Neural cell (in vitro differentiated cells): ENCODE data around the gene KATNIP. TPM values are rescaled to one million over a fixed set of nuclear protein-coding genes. Genes with fewer than 3 reads are reported as not detected.

Source experiments
- H2AFZ ChIP-seq: fragments of 200-600, 300-800 bp; sonication (generic), shearing (Covaris generic); 2 replicates; pipeline ENCODE4 v1.6.0; 2014; ENCODE audit warnings: low read depth, mild to moderate bottlenecking, antibody characterized with exemption, low read length, moderate library complexity
- H3F3A ChIP-seq: fragments of 200-600 bp; shearing (Covaris generic); 2 replicates; pipeline ENCODE4 v1.6.1; 2016; ENCODE audit warnings: mild to moderate bottlenecking, moderate library complexity, mixed read lengths, antibody characterized with exemption, low read length; ENCODE audit not compliant: insufficient read depth, poor library complexity, severe bottlenecking
- H3K27ac ChIP-seq: fragments of 200-600, 300-800 bp; sonication (generic), shearing (Covaris generic); 2 replicates; pipeline ENCODE4 v1.5.1; 2014; ENCODE audit warnings: mild to moderate bottlenecking, low read length, moderate library complexity
- H3K27me3 ChIP-seq: fragments of 300-800, 200-600 bp; sonication (generic), shearing (Covaris generic); 2 replicates; pipeline ENCODE4 v1.6.0; 2014; ENCODE audit warnings: mild to moderate bottlenecking, low read depth, low read length, moderate library complexity; ENCODE audit not compliant: insufficient read depth
- H3K36me3 ChIP-seq: fragments of 300-800, 200-600 bp; sonication (generic), shearing (Covaris generic); 2 replicates; pipeline ENCODE4 v1.5.1; 2014; ENCODE audit warnings: mild to moderate bottlenecking, antibody characterized with exemption, low read length, moderate library complexity; ENCODE audit not compliant: insufficient read depth
- H3K4me2 ChIP-seq: fragments of 300-800, 200-600 bp; sonication (generic), shearing (Covaris generic); 2 replicates; pipeline ENCODE4 v1.6.0; 2014; ENCODE audit warnings: mild to moderate bottlenecking, low read length
- H3K4me3 ChIP-seq: fragments of 300-800, 200-600 bp; sonication (generic), shearing (Covaris generic); 2 replicates; pipeline ENCODE4 v1.5.1; 2014; ENCODE audit warnings: mild to moderate bottlenecking, low read length, moderate library complexity
- H3K79me2 ChIP-seq: fragments of 200-600 bp; shearing (Covaris generic); replicated peaks from 2 replicates; pipeline ENCODE4 v1.6.0; 2014; ENCODE audit warnings: mild to moderate bottlenecking, low read length, moderate library complexity; ENCODE audit not compliant: insufficient read depth
- H3K9ac ChIP-seq: fragments of 300-800, 200-600 bp; sonication (generic), shearing (Covaris generic); 2 replicates; pipeline ENCODE4 v1.6.1; 2016; ENCODE audit warnings: mild to moderate bottlenecking, low read length, mixed read lengths
- H3K9me2 ChIP-seq: fragments of 200-600 bp; shearing (Covaris generic); 2 replicates; pipeline ENCODE4 v1.6.1; 2016; ENCODE audit warnings: mild to moderate bottlenecking, low read length, mixed read lengths; ENCODE audit not compliant: insufficient read depth
- H3K9me3 ChIP-seq: fragments of 200-600, 300-800 bp; sonication (generic), shearing (Covaris generic); 2 replicates; pipeline ENCODE4 v1.6.1; 2016; ENCODE audit warnings: mild to moderate bottlenecking, mixed run types, low read length, moderate library complexity, mixed read lengths
- H4K20me1 ChIP-seq: fragments of 200-600 bp; shearing (Covaris generic); 2 replicates; pipeline ENCODE4 v1.6.1; 2016; ENCODE audit warnings: mild to moderate bottlenecking, mixed run types; ENCODE audit not compliant: insufficient read depth
- EP300 ChIP-seq: fragments of 450-650 bp; conservative IDR thresholded peaks from 2 replicates; pipeline ENCODE4 v1.6.1; 2014; ENCODE audit warnings: antibody characterized with exemption, mild to moderate bottlenecking, moderate library complexity; ENCODE audit not compliant: poor library complexity, severe bottlenecking
- EZH2 ChIP-seq: fragments of 200-600, 300-800 bp; shearing (Covaris generic), sonication (generic); IDR thresholded peaks from 2 replicates; pipeline ENCODE4 v1.6.1; 2014; ENCODE audit warnings: antibody characterized with exemption, low read length, borderline replicate concordance, mild to moderate bottlenecking; ENCODE audit not compliant: insufficient read depth, poor library complexity, severe bottlenecking
- MXI1 ChIP-seq: fragments of 450-650 bp; conservative IDR thresholded peaks from 2 replicates; pipeline ENCODE4 v1.6.1; 2014; ENCODE audit warnings: antibody characterized with exemption, mild to moderate bottlenecking; ENCODE audit not compliant: poor library complexity, severe bottlenecking
- POLR2AphosphoS5 ChIP-seq: IDR thresholded peaks from 2 replicates; pipeline ENCODE4 v1.6.1; 2012
- RAD21 ChIP-seq: fragments of 450-650 bp; conservative IDR thresholded peaks from 2 replicates; pipeline ENCODE4 v1.6.1; 2014; ENCODE audit warnings: antibody characterized with exemption, mild to moderate bottlenecking, moderate library complexity
- SMC3 ChIP-seq: fragments of 450-650 bp; conservative IDR thresholded peaks from 2 replicates; pipeline ENCODE4 v1.6.1; 2014; ENCODE audit warnings: antibody characterized with exemption, mild to moderate bottlenecking, moderate library complexity; ENCODE audit not compliant: poor library complexity
- TAF1 ChIP-seq: IDR thresholded peaks from 2 replicates; pipeline ENCODE4 v1.6.1; 2012; ENCODE audit warnings: low read depth
- polyA plus RNA-seq: library from polyadenylated mRNA; depleted of rRNA; stranded (reverse); fragments of >200 nt; gene quantifications from 2 replicates; pipeline ENCODE4 v1.2.3, GENCODE V29; 2014
- TF ChIP-seq, protein P1 (sequence below): IDR thresholded peaks from 2 replicates; pipeline ENCODE4 v1.6.1; 2012; ENCODE audit warnings: borderline replicate concordance
- TF ChIP-seq, protein P2 (sequence below): fragments of 450-650 bp; IDR thresholded peaks from 2 replicates; pipeline ENCODE4 v1.5.1; 2014; ENCODE audit warnings: antibody characterized with exemption, mild to moderate bottlenecking, moderate library complexity; ENCODE audit not compliant: poor library complexity, severe bottlenecking

Gene KATNIP
- polyA plus RNA-seq, 1 donor from 2014 or later: 6.4 TPM

DNA sequence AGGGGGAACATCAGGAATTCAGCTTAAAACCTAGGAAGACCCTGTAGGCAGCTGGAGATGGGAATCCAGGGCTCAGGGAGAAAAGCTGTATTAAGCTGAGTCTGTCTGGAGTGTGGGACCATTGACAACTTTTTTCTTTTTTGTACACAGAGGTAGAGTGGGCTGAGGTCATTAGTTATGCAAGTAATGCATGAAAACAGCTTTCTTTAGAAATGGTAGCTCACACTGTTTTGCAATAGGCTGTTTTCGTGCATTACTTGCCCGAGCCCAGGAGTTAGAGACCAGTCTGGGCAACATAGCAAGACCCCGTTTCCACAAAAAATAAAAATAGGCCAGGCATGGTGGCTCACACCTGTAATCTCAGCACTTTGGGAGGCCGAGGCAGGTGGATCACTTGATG lies 46.5 kb downstream of the KATNIP start:
- no peaks in the 10 kb centered on the region for H3F3A ChIP-seq
- no peaks in the 10 kb centered on the region for H3K9me3 ChIP-seq
- TF ChIP-seq, protein P1, sequence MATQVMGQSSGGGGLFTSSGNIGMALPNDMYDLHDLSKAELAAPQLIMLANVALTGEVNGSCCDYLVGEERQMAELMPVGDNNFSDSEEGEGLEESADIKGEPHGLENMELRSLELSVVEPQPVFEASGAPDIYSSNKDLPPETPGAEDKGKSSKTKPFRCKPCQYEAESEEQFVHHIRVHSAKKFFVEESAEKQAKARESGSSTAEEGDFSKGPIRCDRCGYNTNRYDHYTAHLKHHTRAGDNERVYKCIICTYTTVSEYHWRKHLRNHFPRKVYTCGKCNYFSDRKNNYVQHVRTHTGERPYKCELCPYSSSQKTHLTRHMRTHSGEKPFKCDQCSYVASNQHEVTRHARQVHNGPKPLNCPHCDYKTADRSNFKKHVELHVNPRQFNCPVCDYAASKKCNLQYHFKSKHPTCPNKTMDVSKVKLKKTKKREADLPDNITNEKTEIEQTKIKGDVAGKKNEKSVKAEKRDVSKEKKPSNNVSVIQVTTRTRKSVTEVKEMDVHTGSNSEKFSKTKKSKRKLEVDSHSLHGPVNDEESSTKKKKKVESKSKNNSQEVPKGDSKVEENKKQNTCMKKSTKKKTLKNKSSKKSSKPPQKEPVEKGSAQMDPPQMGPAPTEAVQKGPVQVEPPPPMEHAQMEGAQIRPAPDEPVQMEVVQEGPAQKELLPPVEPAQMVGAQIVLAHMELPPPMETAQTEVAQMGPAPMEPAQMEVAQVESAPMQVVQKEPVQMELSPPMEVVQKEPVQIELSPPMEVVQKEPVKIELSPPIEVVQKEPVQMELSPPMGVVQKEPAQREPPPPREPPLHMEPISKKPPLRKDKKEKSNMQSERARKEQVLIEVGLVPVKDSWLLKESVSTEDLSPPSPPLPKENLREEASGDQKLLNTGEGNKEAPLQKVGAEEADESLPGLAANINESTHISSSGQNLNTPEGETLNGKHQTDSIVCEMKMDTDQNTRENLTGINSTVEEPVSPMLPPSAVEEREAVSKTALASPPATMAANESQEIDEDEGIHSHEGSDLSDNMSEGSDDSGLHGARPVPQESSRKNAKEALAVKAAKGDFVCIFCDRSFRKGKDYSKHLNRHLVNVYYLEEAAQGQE: no peak
- no peak for TF ChIP-seq SMC3
- TF ChIP-seq POLR2AphosphoS5: no peak
- TF ChIP-seq TAF1: no peak
- TF ChIP-seq EP300: no peak
- no peak for TF ChIP-seq MXI1
- TF ChIP-seq RAD21: no peak
- TF ChIP-seq EZH2: no peak
- TF ChIP-seq, protein P2, sequence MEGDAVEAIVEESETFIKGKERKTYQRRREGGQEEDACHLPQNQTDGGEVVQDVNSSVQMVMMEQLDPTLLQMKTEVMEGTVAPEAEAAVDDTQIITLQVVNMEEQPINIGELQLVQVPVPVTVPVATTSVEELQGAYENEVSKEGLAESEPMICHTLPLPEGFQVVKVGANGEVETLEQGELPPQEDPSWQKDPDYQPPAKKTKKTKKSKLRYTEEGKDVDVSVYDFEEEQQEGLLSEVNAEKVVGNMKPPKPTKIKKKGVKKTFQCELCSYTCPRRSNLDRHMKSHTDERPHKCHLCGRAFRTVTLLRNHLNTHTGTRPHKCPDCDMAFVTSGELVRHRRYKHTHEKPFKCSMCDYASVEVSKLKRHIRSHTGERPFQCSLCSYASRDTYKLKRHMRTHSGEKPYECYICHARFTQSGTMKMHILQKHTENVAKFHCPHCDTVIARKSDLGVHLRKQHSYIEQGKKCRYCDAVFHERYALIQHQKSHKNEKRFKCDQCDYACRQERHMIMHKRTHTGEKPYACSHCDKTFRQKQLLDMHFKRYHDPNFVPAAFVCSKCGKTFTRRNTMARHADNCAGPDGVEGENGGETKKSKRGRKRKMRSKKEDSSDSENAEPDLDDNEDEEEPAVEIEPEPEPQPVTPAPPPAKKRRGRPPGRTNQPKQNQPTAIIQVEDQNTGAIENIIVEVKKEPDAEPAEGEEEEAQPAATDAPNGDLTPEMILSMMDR: no peak
- no peak overlapping the region for H3K27ac ChIP-seq
- H4K20me1 ChIP-seq: no peaks in the 10 kb centered on the region
- no peak overlapping the region for H3K4me3 ChIP-seq
- H3K9me2 ChIP-seq: no peaks in the 10 kb centered on the region
- H3K4me2 ChIP-seq: no peak overlapping the region
- H2AFZ ChIP-seq: no peak overlapping the region
- H3K79me2 ChIP-seq: no peaks in the 10 kb centered on the region
- no peaks in the 10 kb centered on the region for H3K36me3 ChIP-seq
- H3K27me3 ChIP-seq: no peaks in the 10 kb centered on the region
- no peak overlapping the region for H3K9ac ChIP-seq

DNA sequence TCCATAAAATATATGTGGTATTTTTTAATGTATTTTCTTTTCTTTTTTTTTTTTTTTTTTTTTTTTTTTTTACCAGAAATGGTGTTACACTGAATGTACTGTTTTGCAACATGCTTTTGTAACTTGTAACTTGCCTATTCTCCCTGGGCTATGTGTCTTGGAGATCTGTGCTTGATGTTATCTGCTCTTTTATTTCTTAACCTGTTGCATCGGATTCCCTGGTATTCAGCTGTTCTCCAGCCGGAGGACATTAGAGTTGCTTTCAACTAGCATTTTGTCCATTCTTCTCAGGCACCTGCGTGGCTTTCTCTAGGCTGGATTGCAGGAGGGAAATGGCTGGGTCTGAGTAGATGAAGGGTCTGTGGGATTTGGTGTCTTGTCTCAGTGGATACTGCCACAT lies 47.4 kb downstream of the KATNIP start:
- H3K79me2 ChIP-seq: no peaks in the 10 kb centered on the region
- no peak overlapping the region for H3K9ac ChIP-seq

More for the DNA sequence above, 47.4 kb downstream of the KATNIP start:
- Histone ChIP-seq H3K4me2 (no peak overlapping the region), H2AFZ (no peak overlapping the region), H3K36me3 (no peaks in the 10 kb centered on the region), H3F3A (no peaks in the 10 kb centered on the region), H3K9me3 (no peaks in the 10 kb centered on the region), H4K20me1 (no peaks in the 10 kb centered on the region), H3K27ac (no peak overlapping the region), H3K4me3 (no peak overlapping the region), H3K9me2 (no peaks in the 10 kb centered on the region), H3K27me3 (no peaks in the 10 kb centered on the region)
- TF ChIP-seq TAF1: no peak
- TF ChIP-seq POLR2AphosphoS5: no peak
- TF ChIP-seq EZH2: no peak
- no peak for TF ChIP-seq EP300
- TF ChIP-seq RAD21: no peak
- TF ChIP-seq, protein P1: no peak
- TF ChIP-seq SMC3: no peak
- TF ChIP-seq MXI1: no peak
- TF ChIP-seq, protein P2: no peak
